HepG2 (cell line): Measurements from ENCODE around the gene LYZL2.
"Not testable (repeated sequence)": the region's sequence is repeated elsewhere in the genome, so short reads cannot be mapped to it uniquely, and the experiment has no call there.

Experiments
- CCAR2 ChIP-seq: fragments of 200-400 bp; formaldehyde crosslinking; optimal IDR thresholded peaks from 2 replicates; pipeline ENCODE3; 2018; ENCODE audit warnings: low read depth, mild to moderate bottlenecking, low read length, moderate library complexity
- HMG20A ChIP-seq: IDR thresholded peaks from 2 replicates; pipeline ENCODE4 v1.6.1; 2016; ENCODE audit warnings: borderline replicate concordance
- HNRNPUL1 ChIP-seq: fragments of 200-400 bp; formaldehyde crosslinking; IDR thresholded peaks from 2 replicates; pipeline ENCODE4 v1.6.1; 2017; ENCODE audit warnings: low read depth, mild to moderate bottlenecking, low read length, moderate library complexity
- JUNB ChIP-seq: sonication (generic); formaldehyde crosslinking; IDR thresholded peaks from 2 replicates; pipeline ENCODE4 v1.8.0; 2022; ENCODE audit warnings: missing genetic modification reagents, mild to moderate bottlenecking, borderline replicate concordance
- POLR2A ChIP-seq, 2 experiments: IDR thresholded peaks; 2 replicates each; pipeline ENCODE4 v1.6.1; 2011; ENCODE audit warnings: low read depth in 2 of 2, low read length in 2 of 2, mild to moderate bottlenecking in 1 of 2, moderate library complexity in 1 of 2; ENCODE audit not compliant: insufficient read depth in 1 of 2
- STAT5B ChIP-seq: sonication (generic); formaldehyde crosslinking; IDR thresholded peaks from 2 replicates; pipeline ENCODE4 v1.4.0; 2020; ENCODE audit warnings: missing genetic modification reagents
- TEAD3 ChIP-seq: optimal IDR thresholded peaks from 2 replicates; pipeline ENCODE3; 2016; ENCODE audit warnings: borderline replicate concordance
- TSC22D2 ChIP-seq: sonication (generic); formaldehyde crosslinking; IDR thresholded peaks from 2 replicates; pipeline ENCODE4 v1.5.1; 2020; ENCODE audit warnings: missing genetic modification reagents, mild to moderate bottlenecking, borderline replicate concordance
- U2AF1 ChIP-seq: fragments of 200-400 bp; formaldehyde crosslinking; optimal IDR thresholded peaks from 2 replicates; pipeline ENCODE3; 2017; ENCODE audit warnings: mild to moderate bottlenecking, low read depth, low read length
- ZNF207 ChIP-seq: fragments of 450-650 bp; IDR thresholded peaks from 2 replicates; pipeline ENCODE4 v1.6.1; 2016; ENCODE audit warnings: antibody characterized with exemption, borderline replicate concordance
- ZNF510 ChIP-seq: sonication (generic); formaldehyde crosslinking; IDR thresholded peaks from 2 replicates; pipeline ENCODE4 v1.4.0; 2020; ENCODE audit warnings: low read depth, mild to moderate bottlenecking, missing genetic modification reagents
- TF ChIP-seq, protein P1 (sequence below): sonication (generic); formaldehyde crosslinking; IDR thresholded peaks from 2 replicates; pipeline ENCODE4 v1.4.0; 2020; ENCODE audit warnings: missing genetic modification reagents
- TF ChIP-seq, protein P2 (sequence below): sonication (generic); formaldehyde crosslinking; IDR thresholded peaks from 2 replicates; pipeline ENCODE4 v1.5.0; 2020; ENCODE audit warnings: mild to moderate bottlenecking, missing genetic modification reagents, moderate library complexity

DNA sequence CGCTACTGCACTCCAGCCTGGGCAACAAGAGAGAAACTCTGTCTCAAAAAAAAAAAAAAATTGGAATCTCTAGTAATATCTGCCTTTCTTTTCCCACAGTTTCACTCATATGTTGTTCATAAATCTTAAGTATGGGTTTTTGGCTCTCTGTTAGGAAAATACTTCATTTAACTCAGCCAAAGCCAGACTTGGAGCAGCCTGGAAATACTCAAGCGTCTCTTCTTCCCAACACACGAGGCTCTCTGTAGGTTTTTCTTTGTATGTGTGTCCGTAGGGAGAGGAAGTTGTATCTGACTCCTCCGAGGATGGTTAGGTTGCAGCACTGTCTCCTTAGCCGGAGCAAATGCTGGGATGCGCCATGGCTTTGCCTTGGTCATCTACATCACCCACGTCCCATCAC, 25.4 kb upstream of the LYZL2 start:
- TF ChIP-seq HNRNPUL1; CCAR2; ZNF207; TSC22D2 (CRISPR knock-in tag); POLR2A (IDR thresholded peaks at IDR 0.05; ENCODE audit: insufficient read depth in 1 of 2, low read depth in 2 of 2, low read length in 2 of 2); HMG20A (CRISPR knock-in tag); STAT5B (CRISPR knock-in tag); U2AF1; JUNB; TEAD3; ZNF510: not testable (repeated sequence)
- TF ChIP-seq, protein P1, sequence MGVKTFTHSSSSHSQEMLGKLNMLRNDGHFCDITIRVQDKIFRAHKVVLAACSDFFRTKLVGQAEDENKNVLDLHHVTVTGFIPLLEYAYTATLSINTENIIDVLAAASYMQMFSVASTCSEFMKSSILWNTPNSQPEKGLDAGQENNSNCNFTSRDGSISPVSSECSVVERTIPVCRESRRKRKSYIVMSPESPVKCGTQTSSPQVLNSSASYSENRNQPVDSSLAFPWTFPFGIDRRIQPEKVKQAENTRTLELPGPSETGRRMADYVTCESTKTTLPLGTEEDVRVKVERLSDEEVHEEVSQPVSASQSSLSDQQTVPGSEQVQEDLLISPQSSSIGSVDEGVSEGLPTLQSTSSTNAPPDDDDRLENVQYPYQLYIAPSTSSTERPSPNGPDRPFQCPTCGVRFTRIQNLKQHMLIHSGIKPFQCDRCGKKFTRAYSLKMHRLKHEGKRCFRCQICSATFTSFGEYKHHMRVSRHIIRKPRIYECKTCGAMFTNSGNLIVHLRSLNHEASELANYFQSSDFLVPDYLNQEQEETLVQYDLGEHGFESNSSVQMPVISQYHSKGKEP (CRISPR knock-in tag): not testable (repeated sequence)
- TF ChIP-seq, protein P2, sequence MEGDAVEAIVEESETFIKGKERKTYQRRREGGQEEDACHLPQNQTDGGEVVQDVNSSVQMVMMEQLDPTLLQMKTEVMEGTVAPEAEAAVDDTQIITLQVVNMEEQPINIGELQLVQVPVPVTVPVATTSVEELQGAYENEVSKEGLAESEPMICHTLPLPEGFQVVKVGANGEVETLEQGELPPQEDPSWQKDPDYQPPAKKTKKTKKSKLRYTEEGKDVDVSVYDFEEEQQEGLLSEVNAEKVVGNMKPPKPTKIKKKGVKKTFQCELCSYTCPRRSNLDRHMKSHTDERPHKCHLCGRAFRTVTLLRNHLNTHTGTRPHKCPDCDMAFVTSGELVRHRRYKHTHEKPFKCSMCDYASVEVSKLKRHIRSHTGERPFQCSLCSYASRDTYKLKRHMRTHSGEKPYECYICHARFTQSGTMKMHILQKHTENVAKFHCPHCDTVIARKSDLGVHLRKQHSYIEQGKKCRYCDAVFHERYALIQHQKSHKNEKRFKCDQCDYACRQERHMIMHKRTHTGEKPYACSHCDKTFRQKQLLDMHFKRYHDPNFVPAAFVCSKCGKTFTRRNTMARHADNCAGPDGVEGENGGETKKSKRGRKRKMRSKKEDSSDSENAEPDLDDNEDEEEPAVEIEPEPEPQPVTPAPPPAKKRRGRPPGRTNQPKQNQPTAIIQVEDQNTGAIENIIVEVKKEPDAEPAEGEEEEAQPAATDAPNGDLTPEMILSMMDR (CRISPR knock-in tag): not testable (repeated sequence)
